Calu3 (cell line): ENCODE data around the gene IKBKE. TPM values are rescaled to one million over a fixed set of nuclear protein-coding genes. Genes with fewer than 3 reads are reported as not detected.
A peak's percentile ranks its signal among the peaks of the same experiment; 100 is the strongest.

Experiments used
- BruUV-seq: library from RNA; stranded (reverse); fragments of 400-500 nt; replicated peaks from 2 replicates; lab custom pipeline; 2021; lab: Mats Ljungman, UMichigan
- CTCF ChIA-PET: fragments of 300-600 bp; sonication (Branson Sonifier 250); formaldehyde crosslinking; loops from one replicate; lab custom pipeline; 2022; ENCODE audit warnings: antibody characterized with exemption; lab: Charles Lee
- DNase-seq: peaks from one replicate; pipeline ENCODE4 v3.0.0; 2022
- H3K27ac Mint-ChIP-seq: one replicate; pipeline ENCODE4 v1.8.0; 2022; ENCODE audit warnings: mixed read lengths; ENCODE audit not compliant: unreplicated experiment
- H3K27me3 Mint-ChIP-seq: one replicate; pipeline ENCODE4 v1.8.0; 2022; ENCODE audit warnings: mixed read lengths; ENCODE audit not compliant: unreplicated experiment
- H3K36me3 Mint-ChIP-seq: one replicate; pipeline ENCODE4 v1.8.0; 2022; ENCODE audit warnings: mild to moderate bottlenecking, moderate library complexity, mixed read lengths; ENCODE audit not compliant: insufficient read depth, unreplicated experiment
- H3K4me1 Mint-ChIP-seq: one replicate; pipeline ENCODE4 v1.8.0; 2022; ENCODE audit warnings: mild to moderate bottlenecking, low read depth, mixed read lengths; ENCODE audit not compliant: unreplicated experiment
- H3K4me3 Mint-ChIP-seq: one replicate; pipeline ENCODE4 v1.8.0; 2022; ENCODE audit warnings: mild to moderate bottlenecking, low read depth, moderate library complexity, mixed read lengths; ENCODE audit not compliant: unreplicated experiment
- H3K9me3 Mint-ChIP-seq: one replicate; pipeline ENCODE4 v1.8.0; 2022; ENCODE audit warnings: low read depth, mixed read lengths; ENCODE audit not compliant: unreplicated experiment
- CTCF ChIP-seq: fragments of 200-600 bp; IDR thresholded peaks from one replicate; pipeline ENCODE4 v1.8.0; 2022; ENCODE audit warnings: antibody characterized with exemption; ENCODE audit not compliant: unreplicated experiment
- intact Hi-C: fragments of 100-400 bp; cut with micrococcal nuclease; formaldehyde crosslinking; loops from one replicate; pipeline ENCODE4 v1.10.0; 2022; ENCODE audit not compliant: unreplicated experiment
- total RNA-seq: library from RNA; stranded (reverse); gene quantifications from 2 replicates; pipeline ENCODE4 v1.2.3, GENCODE V29; 2022

IKBKE gene
- total RNA-seq, 1 experiment from 2014 or later: 47.5 TPM

GRCh38 chr1:206470692-206471414 lies 577 bp downstream of the IKBKE start:
- Mint-ChIP-seq H3K4me1 (peaks cover 56% of the 10 kb centered on the region), H3K27ac (peak overlapping the region; percentile 72), H3K27me3 (no peaks in the 10 kb centered on the region), H3K4me3 (peak overlapping the region; percentile 74), H3K9me3 (no peaks in the 10 kb centered on the region), H3K36me3 (peaks cover 57% of the 10 kb centered on the region)
- TF ChIP-seq CTCF: peak; percentile 10
- CTCF ChIA-PET: interaction anchor here (0.6 to 3.2 kb wide), 9 partner anchors 9 to 582 kb away, joined by 3 to 28 read pairs (median 4); no protein-coding TSS in a partner anchor
- DNase-seq: peak; percentile 16
- BruUV-seq: no TSS peak
- intact Hi-C loops: no loop called here

- DNase-seq: no peak
- Mint-ChIP-seq H3K4me1 (peaks cover 50% of the 10 kb centered on the region), H3K36me3 (peaks cover 62% of the 10 kb centered on the region), H3K9me3 (no peaks in the 10 kb centered on the region), H3K27ac (no peak overlapping the region), H3K27me3 (no peaks in the 10 kb centered on the region), H3K4me3 (peak overlapping the region; percentile 74)
- no TSS peak for BruUV-seq
- TF ChIP-seq CTCF: no peak
- intact Hi-C loops: no loop called here
- CTCF ChIA-PET: interaction anchor here (2.1 to 3.2 kb wide), 2 partner anchors 8 to 19 kb away, joined by 7 to 28 read pairs; no protein-coding TSS in a partner anchor
Observed at GRCh38 chr1:206471415-206471801, 1.1 kb downstream of the IKBKE start.

- Mint-ChIP-seq H3K9me3 (no peaks in the 10 kb centered on the region), H3K36me3 (peaks cover 66% of the 10 kb centered on the region), H3K4me1 (peaks cover 44% of the 10 kb centered on the region), H3K4me3 (peak overlapping the region; percentile 74), H3K27me3 (no peaks in the 10 kb centered on the region), H3K27ac (no peak overlapping the region)
- DNase-seq: no peak
- intact Hi-C loops: no loop called here
- no peak for TF ChIP-seq CTCF
- CTCF ChIA-PET: interaction anchor here (3.2 kb wide), 1 partner anchor 7 kb away, joined by 28 read pairs; no protein-coding TSS in a partner anchor
- TSS peak; percentile 47 for BruUV-seq
Observed at GRCh38 chr1:206472024-206472423, 1.7 kb downstream of the IKBKE start.

GRCh38 chr1:206472454-206472853 lies 2.2 kb downstream of the IKBKE start:
- TF ChIP-seq CTCF: no peak
- DNase-seq: peak; percentile 74
- no TSS peak for BruUV-seq
- Mint-ChIP-seq H3K27ac (no peak overlapping the region), H3K36me3 (peaks cover 70% of the 10 kb centered on the region), H3K4me3 (peak overlapping the region; percentile 74), H3K4me1 (peaks cover 42% of the 10 kb centered on the region), H3K9me3 (no peaks in the 10 kb centered on the region), H3K27me3 (no peaks in the 10 kb centered on the region)
- CTCF ChIA-PET: no interaction called here
- intact Hi-C loops: no loop called here
